Measurements from ENCODE around the gene PRMT1. TPM values are rescaled to one million over a fixed set of nuclear protein-coding genes. Genes with fewer than 3 reads are reported as not detected.
A peak's percentile ranks its signal among the peaks of the same experiment; 100 is the strongest.

PRMT1 gene
- total and polyA plus RNA-seq, 2 of the 13 experiments (the other 11 are each of a cell fraction or from before 2014, with no cell fraction given): 324 to 374 TPM

GRCh38 chr19:49672131-49672919 is 4.7 kb upstream of the PRMT1 start (continued):
- TF ChIP-seq ZNF639 (CRISPR knock-in tag; conservative IDR thresholded peaks at IDR 0.05) (no peak; the same call in 1 of the 2 replicates), FOSL1 (CRISPR knock-in tag; IDR thresholded peaks at IDR 0.05; ENCODE audit: borderline replicate concordance) (no peak), ELF1 (CRISPR knock-in tag; IDR thresholded peaks at IDR 0.05) (no peak), FOXC1 (CRISPR knock-in tag; IDR thresholded peaks at IDR 0.05; ENCODE audit: borderline replicate concordance) (no peak), HOXA9 (CRISPR knock-in tag; IDR thresholded peaks at IDR 0.05; ENCODE audit: borderline replicate concordance) (no peak), FOXA1 (IDR thresholded peaks at IDR 0.05) (no peak), FOXA1 (CRISPR knock-in tag; IDR thresholded peaks at IDR 0.05) (peak; percentile 6; the same call in 1 of the 2 replicates), NCOA1 (CRISPR knock-in tag; IDR thresholded peaks at IDR 0.05) (no peak), TRAFD1 (CRISPR knock-in tag; IDR thresholded peaks at IDR 0.05; ENCODE audit: borderline replicate concordance) (no peak), ZFX (CRISPR knock-in tag; IDR thresholded peaks at IDR 0.05; ENCODE audit: low read depth) (peak; percentile 71), ZNF264 (CRISPR knock-in tag; IDR thresholded peaks at IDR 0.05) (peak; percentile 84), KAT7 (CRISPR knock-in tag; IDR thresholded peaks at IDR 0.05; ENCODE audit: borderline replicate concordance) (peak; percentile 55; the same call in 1 of the 2 replicates), ZNF367 (CRISPR knock-in tag; IDR thresholded peaks at IDR 0.05; ENCODE audit: borderline replicate concordance) (no peak), ZBED4 (CRISPR knock-in tag; IDR thresholded peaks at IDR 0.05; ENCODE audit: borderline replicate concordance) (peak; percentile 79; the same call in 1 of the 2 replicates), TRIM24 (CRISPR knock-in tag; IDR thresholded peaks at IDR 0.05) (no peak), YY1 (IDR thresholded peaks at IDR 0.05; ENCODE audit: insufficient read depth, insufficient replicate concordance, low read depth, low read length) (peak; percentile 39), JARID2 (CRISPR knock-in tag; IDR thresholded peaks at IDR 0.05; ENCODE audit: insufficient replicate concordance) (peak; percentile 69), ZNF501 (CRISPR knock-in tag; IDR thresholded peaks at IDR 0.05) (peak; percentile 82), ZNF580 (CRISPR knock-in tag; IDR thresholded peaks at IDR 0.05; ENCODE audit: borderline replicate concordance, low read depth) (peak; percentile 77; the same call in 1 of the 2 replicates), CSRNP2 (CRISPR knock-in tag; conservative IDR thresholded peaks at IDR 0.05; ENCODE audit: low read depth) (no peak)

Measured in HepG2 (cell line).